Measurements from ENCODE around the gene ADI1. TPM values are rescaled to one million over a fixed set of nuclear protein-coding genes. Genes with fewer than 3 reads are reported as not detected.

The ADI1 gene
- polyA plus RNA-seq, 1 of the 3 experiments (the other 2 are of a cell fraction), result 67.2 TPM

DNA sequence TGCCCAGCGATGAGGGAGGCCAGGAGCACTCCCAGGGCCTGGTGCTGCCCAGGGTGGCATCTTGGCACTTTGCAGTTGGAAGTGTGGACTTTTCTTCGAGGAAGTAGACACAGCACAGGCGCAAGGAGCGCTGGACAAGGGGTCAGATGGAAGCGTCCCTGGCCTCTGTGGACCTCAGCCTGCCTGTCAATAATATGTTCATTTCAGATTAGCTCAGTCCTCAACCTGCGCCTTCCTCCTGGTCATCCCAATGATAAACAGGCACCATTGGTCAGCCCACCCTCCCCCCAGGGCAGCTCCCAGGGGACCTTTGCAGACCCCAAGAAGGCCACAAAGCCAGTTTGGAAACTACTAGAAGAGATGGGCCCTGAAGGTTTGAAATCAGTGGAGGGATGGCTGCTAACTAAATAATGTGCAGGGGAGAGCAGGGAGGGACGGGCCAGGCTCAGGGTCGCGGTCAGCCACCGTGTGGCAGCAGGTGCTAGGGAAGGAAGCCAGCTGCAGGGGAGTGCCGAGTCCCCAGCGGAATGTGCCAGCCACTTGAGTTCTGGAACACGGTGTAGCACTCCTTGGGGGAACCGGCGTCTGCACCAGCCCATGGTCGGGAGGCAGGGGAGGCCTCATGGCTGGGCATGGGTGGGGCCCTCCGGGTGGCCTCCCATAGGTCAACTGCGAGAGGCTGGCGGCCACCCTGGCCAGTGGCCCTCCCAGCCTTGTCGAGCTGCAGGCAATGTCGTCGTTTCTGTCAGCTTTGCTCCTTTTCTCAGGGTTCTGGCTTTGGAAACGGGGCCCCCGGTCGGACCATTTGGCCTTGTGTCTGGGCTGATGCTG is 59.9 kb downstream of the ADI1 start:
- Histone ChIP-seq H2AFZ (ENCODE audit: low read depth) (no peak overlapping the region), H3K9ac (no peak overlapping the region), H3K79me2 (ENCODE audit: insufficient read depth) (no peaks in the 10 kb centered on the region), H4K20me1 (ENCODE audit: insufficient read depth) (no peaks in the 10 kb centered on the region), H3F3A (replicated peaks; ENCODE audit: insufficient read depth) (no peaks in the 10 kb centered on the region), H3K4me1 (ENCODE audit: control insufficient read depth in 1 of 2, insufficient read depth in 2 of 2, low read depth in 1 of 2, low read length in 1 of 2) (peaks cover 0 to 22% of the 10 kb centered on the region in 2 experiments; a peak in 1 of 4 replicates), H3K9me3 (no peaks in the 10 kb centered on the region), H3K27me3 (ENCODE audit: insufficient read depth) (no peaks in the 10 kb centered on the region), H3K27ac (ENCODE audit: low read depth in 2 of 2, low read length in 1 of 2) (peak overlapping the region in 1 of 2 experiments; percentile 81; a peak in 2 of 4 replicates), H3K36me3 (replicated peaks in 1 of 2; ENCODE audit: control insufficient read depth in 1 of 2, insufficient read depth in 2 of 2, low read length in 1 of 2) (peaks cover 12 to 34% of the 10 kb centered on the region in 2 experiments), H3K4me2 (no peak overlapping the region), H3K9me2 (no peaks in the 10 kb centered on the region), H3K4me3 (ENCODE audit: low read depth in 2 of 2, low read length in 1 of 2) (no peak overlapping the region)
- DNase-seq, result peak; percentile 72
- CTCF ChIA-PET, result interaction anchor here (0.8 to 9.4 kb wide), 12 partner anchors 11 to 1604 kb away, joined by 3 to 132 read pairs (median 6); no protein-coding TSS in a partner anchor
- TF ChIP-seq EZH2phosphoT487 (IDR thresholded peaks at IDR 0.05; ENCODE audit: borderline replicate concordance, low read depth) (no peak), USF1 (IDR thresholded peaks at IDR 0.05; ENCODE audit: borderline replicate concordance, low read depth) (no peak), SMC3 (IDR thresholded peaks at IDR 0.05; ENCODE audit: low read depth, low read length) (peak; percentile 20; the same call in 1 of the 2 replicates), RAD21 (IDR thresholded peaks at IDR 0.05; ENCODE audit: low read length) (peak; percentile 43), MXI1 (IDR thresholded peaks at IDR 0.05; ENCODE audit: low read depth, low read length) (no peak)
- 84% methylated on average over 18 of the region's 25 CpGs for WGBS (ENCODE audit: low lambda C conversion rate)
- POLR2A ChIA-PET, result interaction anchor here (1.2 kb wide), 2 partner anchors 10 to 25 kb away, joined by 3 read pairs; no protein-coding TSS in a partner anchor

DNA sequence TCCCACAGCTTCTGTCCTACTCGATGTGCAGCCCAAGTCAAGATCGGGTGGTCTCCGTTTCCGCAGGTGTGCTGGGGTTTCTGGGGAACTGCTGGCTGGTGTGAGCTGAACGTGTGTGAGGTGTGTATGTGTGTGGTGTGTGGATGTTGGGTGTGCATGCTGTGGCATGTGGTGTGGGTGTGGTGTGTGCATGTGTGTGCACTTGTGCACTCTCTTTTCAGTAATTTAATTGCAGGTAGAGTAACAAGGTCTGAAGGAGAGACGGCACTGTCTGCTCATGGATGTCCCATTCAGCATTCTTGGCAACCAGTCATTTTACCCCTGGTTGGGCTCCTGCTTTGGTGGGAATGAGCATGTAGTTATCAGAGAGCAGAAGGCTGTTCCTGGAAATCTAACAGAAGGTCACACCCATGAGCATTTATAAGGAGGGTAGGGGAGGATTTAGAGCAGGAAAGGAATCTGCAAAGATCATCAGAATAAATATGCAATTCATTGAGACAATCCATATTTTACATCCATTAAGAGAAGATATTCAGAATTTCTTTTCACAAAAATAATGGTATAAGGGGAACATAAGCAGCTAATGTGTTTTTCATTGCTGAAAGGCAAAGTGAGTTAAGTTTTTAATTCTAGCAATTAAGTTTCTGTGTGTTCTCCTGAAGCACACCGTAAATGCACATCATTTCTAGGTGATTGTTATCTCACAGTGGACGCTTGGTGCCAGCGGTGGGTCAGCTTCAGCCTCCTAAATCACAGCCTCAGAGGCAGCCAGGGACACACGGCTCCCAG is 60.7 kb downstream of the ADI1 start:
- H3K9me2 ChIP-seq, result no peaks in the 10 kb centered on the region
- no peak overlapping the region for H3K4me3 ChIP-seq (ENCODE audit: low read depth in 2 of 2, low read length in 1 of 2)
- no peak overlapping the region for H3K9ac ChIP-seq
- TF ChIP-seq SIN3A (IDR thresholded peaks at IDR 0.05; ENCODE audit: borderline replicate concordance, low read depth, low read length), result no peak
- no peak for TF ChIP-seq SMC3 (IDR thresholded peaks at IDR 0.05; ENCODE audit: low read depth, low read length)
- no peak for TF ChIP-seq RXRA (IDR thresholded peaks at IDR 0.05; ENCODE audit: borderline replicate concordance, low read depth)
- no peak for TF ChIP-seq EZH2phosphoT487 (IDR thresholded peaks at IDR 0.05; ENCODE audit: borderline replicate concordance, low read depth)
- no peak for TF ChIP-seq FOXJ3 (CRISPR knock-in tag; IDR thresholded peaks at IDR 0.05)
- TF ChIP-seq GATA2 (CRISPR knock-in tag; IDR thresholded peaks at IDR 0.05), result peak; percentile 78
- no peak overlapping the region for H2AFZ ChIP-seq (ENCODE audit: low read depth)
- peaks cover 12 to 34% of the 10 kb centered on the region in 2 experiments for H3K36me3 ChIP-seq (replicated peaks in 1 of 2; ENCODE audit: control insufficient read depth in 1 of 2, insufficient read depth in 2 of 2, low read length in 1 of 2)
- H3K9me3 ChIP-seq, result no peaks in the 10 kb centered on the region
- WGBS (ENCODE audit: low lambda C conversion rate), result 87% methylated on average over 10 of the region's 10 CpGs
- H3K27me3 ChIP-seq (ENCODE audit: insufficient read depth), result no peaks in the 10 kb centered on the region
- H4K20me1 ChIP-seq (ENCODE audit: insufficient read depth), result no peaks in the 10 kb centered on the region
- H3K4me1 ChIP-seq (ENCODE audit: control insufficient read depth in 1 of 2, insufficient read depth in 2 of 2, low read depth in 1 of 2, low read length in 1 of 2), result peaks cover 0 to 22% of the 10 kb centered on the region in 2 experiments; a peak in 1 of 4 replicates
- no peaks in the 10 kb centered on the region for H3F3A ChIP-seq (replicated peaks; ENCODE audit: insufficient read depth)
- ChIA-PET CTCF (interaction anchor here (0.7 to 9.4 kb wide), 13 partner anchors 8 to 1604 kb away, joined by 3 to 132 read pairs (median 5); no protein-coding TSS in a partner anchor), POLR2A (interaction anchor here (1.2 kb wide), 2 partner anchors 9 to 24 kb away, joined by 3 read pairs; no protein-coding TSS in a partner anchor)
- peak overlapping the region in 1 of 2 experiments; percentile 81; a peak in 2 of 4 replicates for H3K27ac ChIP-seq (ENCODE audit: low read depth in 2 of 2, low read length in 1 of 2)
- no peak overlapping the region for H3K4me2 ChIP-seq
- no peaks in the 10 kb centered on the region for H3K79me2 ChIP-seq (ENCODE audit: insufficient read depth)
- DNase-seq, result peak; percentile 63

All from SK-N-SH (cell line).